Hematopoietic multipotent progenitor cell treated with erythropoietin and hydrocortisone succinate and interleukin-3 and kit ligand, for 17 days (in vitro differentiated cells): ENCODE measurements around the gene THBS1.
A peak's percentile ranks its signal among the peaks of the same experiment; 100 is the strongest.

Source experiments
- DNase-seq: peaks from one replicate; pipeline ENCODE4 v3.0.0-alpha.2; 2015; ENCODE audit warnings: low spot score

The THBS1 gene

DNA sequence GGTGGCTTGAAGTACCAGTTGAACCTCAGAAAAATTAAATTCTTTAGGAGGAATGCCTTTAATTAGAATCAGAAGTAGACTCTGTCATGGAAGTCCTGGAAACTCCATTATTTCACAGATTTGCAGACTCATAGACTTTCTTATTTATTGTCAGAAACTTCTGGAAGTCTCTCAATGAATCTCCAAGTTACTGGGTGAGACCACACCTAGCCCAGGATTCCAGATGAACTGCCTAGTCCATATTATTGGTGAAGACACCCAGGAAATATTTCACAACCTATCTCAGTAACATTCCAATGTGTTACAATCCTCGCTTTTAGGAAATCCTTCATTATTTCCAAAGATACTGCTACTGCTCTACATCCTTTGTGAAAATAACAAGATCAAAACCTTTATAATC lies 6.5 kb upstream of the THBS1 start:
- DNase-seq: no peak

DNA sequence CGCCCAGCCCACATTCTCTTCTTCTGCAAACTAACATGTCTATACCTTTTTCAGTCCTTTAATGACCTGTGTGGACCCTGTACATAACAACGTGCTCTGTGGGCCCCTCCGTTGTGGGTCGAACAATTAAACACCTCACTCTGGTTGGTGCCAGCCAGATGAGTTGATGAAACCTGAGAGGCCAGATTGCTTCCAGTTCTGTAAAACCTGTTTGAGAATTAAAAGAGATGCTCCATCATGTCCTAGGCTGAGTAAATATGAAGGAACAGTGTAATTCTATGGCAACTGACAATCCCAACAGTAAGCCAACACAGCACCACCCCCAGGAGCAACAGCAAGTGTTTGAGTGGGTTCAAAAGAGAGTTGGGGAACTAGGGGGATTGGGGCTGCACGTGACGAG lies 5.7 kb upstream of the THBS1 start:
- no peak for DNase-seq

DNA sequence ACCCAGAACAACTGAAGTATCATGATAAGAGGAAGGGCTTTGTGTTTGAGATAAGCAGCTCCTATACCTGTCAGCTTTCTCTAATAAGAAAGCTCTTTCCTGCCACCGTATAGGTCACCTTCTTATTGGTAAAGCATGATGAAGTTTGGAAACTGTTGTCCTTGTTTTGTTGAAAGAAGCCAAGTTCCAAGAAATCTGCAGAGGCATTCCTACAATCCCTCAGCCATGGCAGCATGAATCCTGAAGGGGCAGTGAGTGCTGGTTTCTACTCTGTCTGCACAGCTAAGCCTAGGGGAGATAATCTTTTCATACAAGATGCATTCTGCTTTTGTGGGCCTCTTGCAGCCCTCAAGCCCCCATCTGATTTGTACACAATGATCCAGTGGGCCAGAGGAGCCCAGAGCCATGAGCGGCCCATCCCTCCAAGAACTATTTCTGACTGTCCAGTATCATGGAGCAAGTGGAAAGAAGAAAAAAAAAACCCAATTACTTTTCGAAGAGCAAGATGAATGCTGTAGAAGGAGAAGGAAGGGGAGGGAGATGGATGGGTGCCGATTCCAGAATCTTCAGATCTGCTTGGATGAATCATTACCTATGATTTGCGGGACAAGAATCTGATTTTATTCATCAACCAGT lies 1.9 kb upstream of the THBS1 start:
- DNase-seq: no peak

DNA sequence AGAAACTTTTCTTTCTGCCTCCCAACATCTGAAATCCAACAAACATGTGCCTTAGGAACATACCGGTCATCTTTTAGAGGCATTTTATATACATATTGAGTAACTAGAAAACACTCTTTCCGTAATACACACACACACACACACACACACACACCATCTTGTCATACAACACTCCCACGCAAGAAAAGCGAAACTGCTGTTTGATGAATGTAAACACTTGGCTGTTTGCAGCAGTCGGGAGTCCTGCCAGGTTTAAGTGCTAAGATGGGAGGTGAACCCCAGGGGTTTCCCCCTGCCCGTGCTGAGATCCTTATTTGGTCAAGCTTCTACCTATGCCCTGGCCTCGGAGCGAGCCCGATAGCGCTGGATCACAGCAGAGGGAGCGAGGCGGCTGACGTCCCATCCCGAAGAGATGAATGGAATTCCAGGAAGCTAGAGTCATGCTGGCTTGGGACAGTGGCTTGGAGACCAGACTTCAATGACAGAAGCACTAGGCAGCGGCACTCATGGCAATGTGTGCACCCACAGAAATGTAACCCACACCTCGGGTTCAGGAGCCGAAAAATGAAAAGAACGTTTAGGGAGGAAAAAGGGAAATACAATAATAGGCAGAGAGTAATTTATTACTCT lies 1.3 kb upstream of the THBS1 start:
- no peak for DNase-seq

DNA sequence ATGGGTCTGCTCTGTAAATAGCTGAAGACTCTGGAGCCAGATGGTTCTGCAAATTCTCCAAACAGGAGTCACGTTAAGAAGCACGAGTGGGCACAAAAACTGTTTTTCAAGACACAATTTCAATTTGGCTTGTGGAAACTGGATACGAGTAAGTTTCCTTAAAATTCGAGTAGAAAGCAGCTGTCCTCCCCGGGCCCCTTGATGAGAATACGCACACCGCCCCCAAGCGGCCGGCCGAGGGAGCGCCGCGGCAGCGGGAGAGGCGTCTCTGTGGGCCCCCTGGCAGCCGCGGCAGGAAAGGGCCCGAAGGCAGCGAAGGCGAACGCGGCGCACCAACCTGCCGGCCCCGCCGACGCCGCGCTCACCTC lies 778 bp upstream of the THBS1 start:
- DNase-seq: peak; percentile 38

DNA sequence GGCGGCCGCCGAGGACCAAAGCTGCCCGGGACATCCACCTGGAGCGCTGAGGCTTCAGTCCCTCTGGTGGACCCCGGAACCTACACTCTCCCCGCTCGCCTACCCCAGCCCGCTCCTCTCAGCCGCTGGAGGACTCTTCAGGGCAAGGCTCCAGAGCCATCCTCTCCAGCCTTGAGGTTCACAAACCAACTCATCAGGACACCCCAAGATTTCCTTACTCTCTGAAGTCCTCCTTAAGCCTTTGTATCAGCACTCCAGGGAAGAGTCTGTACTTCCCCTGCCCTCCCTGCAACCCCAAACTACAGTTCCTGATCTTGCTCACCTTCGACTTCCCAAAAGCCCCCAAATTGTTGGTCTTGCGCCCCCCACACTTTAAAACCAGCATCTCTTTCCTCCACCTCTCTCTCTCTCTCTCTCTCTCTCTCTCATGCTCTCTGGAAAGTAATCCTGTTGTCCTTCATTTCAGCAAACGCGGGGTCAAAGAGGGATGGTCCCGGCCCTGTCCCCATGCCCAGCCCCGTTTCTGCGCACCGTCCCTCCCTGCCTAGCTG lies 438 bp downstream of the THBS1 start:
- DNase-seq: no peak

DNA sequence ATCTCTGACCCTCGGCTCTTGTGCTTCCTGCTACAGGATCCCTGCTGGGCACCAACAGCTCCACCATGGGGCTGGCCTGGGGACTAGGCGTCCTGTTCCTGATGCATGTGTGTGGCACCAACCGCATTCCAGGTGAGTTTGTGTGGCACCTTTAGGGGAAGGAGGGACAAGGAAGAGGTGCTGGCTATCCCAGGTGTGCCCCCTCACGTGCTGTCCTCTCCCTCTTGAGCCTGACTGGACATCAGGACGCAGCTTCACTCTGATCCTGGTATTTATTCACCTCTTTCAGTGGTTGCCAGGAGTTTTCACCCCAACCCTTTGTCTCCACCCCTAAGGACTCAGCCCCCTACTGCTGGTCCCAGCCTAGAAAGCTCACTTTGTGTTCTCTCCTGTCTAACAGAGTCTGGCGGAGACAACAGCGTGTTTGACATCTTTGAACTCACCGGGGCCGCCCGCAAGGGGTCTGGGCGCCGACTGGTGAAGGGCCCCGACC lies 960 bp downstream of the THBS1 start:
- no peak for DNase-seq

DNA sequence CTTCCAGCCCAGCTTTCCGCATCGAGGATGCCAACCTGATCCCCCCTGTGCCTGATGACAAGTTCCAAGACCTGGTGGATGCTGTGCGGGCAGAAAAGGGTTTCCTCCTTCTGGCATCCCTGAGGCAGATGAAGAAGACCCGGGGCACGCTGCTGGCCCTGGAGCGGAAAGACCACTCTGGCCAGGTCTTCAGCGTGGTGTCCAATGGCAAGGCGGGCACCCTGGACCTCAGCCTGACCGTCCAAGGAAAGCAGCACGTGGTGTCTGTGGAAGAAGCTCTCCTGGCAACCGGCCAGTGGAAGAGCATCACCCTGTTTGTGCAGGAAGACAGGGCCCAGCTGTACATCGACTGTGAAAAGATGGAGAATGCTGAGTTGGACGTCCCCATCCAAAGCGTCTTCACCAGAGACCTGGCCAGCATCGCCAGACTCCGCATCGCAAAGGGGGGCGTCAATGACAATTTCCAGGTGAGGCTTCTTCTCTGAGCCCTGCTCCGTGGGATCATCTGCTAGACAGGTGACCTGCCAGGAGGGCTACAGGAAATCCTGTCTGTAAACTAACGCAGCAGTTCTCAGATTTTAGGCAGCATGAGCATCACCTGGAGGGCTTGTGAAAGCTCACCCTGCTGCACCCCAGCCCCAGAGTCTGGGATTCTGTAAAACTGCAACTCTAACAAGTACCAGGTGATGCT lies 1.6 kb downstream of the THBS1 start:
- no peak for DNase-seq

DNA sequence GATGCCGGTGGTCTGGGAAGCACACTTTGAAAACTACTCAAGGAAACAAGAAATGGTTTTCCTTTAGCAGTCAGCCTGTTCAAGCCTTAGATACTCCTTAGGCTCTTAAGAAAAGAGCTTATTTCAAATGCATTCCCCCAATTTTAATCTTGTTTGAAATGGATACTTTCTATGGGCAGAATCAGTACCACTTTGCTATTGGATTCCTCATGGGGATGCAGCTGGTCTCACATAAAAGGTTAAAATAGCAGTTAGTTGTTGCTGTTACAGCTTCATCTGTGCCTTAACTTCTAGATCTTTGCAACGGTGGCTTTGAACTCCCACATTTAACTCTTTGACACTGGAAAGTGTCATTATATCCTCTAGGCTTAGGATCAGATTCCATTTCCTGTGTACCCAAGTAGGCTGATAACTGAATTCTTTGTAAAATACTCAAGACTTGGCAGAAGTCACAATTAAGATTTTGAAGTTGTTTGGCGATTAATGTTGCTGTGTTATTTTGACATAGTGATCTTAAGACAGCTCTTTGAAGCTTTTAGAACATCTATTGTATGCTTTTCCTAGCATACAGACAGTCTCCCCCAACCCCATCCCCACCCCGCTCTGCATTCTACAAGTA lies 2.2 kb downstream of the THBS1 start:
- no peak for DNase-seq

DNA sequence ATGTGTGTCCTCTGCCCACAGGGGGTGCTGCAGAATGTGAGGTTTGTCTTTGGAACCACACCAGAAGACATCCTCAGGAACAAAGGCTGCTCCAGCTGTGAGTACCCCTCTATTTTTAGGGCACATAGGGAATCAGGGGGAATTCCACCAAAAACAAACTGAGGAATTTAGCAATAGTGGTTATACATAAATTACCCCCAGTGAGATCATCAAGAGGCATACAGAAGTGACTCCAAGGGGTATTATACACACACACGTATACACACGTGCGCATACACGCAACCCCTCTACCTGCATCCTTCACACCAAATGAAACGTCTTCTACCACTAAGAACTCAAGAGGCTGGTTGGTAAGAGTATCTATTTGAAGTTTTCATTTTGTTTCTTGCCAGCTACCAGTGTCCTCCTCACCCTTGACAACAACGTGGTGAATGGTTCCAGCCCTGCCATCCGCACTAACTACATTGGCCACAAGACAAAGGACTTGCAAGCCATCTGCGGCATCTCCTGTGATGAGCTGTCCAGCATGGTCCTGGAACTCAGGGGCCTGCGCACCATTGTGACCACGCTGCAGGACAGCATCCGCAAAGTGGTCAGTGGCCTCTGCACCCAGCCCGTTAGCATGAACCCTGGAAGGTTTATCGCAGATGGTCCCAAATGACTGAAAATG lies 2.9 kb downstream of the THBS1 start:
- DNase-seq: no peak

DNA sequence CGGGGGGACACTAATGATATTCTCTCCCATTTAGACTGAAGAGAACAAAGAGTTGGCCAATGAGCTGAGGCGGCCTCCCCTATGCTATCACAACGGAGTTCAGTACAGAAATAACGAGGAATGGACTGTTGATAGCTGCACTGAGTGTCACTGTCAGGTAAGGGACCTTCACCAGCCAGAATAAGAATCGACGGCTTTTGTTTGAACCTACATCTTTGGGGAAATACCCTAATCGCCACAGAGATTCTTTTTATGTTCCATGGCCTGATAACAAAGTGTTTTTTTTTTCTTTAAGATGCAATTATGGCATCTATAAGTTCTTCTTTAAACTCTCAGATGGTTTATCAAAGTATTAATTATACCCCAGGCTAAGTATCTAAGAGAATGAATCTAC lies 3.4 kb downstream of the THBS1 start:
- DNase-seq: no peak

DNA sequence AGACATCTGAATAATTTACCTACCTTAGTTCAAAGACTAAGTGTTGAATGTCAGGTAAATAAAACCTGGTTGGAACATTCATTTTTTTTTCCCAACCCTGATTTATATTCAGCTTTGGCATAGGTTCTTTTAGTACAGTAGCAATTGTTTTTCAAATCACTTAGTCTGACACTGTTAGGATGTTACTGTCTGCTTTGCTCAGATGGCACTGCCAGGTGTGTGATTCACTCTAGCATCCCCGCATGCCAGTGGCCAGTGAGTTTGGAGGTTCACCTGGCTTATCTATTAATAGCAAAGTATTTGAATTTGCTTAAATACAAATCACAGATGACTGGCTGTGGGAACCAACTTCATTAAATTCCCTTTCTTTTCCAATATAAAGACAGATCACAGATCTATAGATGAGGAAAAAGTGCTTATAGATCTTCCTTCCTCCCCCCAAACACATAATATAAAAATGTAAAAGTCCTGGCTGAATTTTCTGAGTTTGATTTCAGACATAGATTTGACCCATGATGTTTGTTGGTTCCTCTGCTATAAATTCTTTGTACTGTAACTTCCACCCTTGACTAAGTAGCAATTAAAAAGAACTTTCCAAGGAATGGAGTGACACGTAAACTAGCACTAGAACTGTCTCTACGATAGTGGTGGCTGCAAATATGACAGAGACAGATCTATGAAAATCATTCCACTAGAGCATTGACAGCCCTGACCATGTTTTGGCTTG lies 3.9 kb downstream of the THBS1 start:
- DNase-seq: no peak

DNA sequence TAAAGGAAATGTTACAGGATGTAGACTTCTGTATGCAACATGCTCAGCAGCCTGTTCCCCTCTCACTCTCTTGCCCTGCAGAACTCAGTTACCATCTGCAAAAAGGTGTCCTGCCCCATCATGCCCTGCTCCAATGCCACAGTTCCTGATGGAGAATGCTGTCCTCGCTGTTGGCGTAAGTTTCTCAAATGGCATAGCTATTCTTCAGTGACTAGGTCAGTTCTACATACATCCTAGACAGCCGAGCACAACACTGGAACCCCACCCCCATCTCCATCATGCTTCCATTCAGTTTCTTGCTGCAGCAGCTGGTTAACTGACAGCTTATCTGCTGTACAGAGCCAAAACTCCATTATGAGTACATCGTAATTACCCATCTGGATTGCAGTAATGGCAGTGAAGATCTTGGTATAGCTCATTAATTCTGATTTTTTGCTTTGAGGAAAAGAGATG lies 4.5 kb downstream of the THBS1 start:
- no peak for DNase-seq

DNA sequence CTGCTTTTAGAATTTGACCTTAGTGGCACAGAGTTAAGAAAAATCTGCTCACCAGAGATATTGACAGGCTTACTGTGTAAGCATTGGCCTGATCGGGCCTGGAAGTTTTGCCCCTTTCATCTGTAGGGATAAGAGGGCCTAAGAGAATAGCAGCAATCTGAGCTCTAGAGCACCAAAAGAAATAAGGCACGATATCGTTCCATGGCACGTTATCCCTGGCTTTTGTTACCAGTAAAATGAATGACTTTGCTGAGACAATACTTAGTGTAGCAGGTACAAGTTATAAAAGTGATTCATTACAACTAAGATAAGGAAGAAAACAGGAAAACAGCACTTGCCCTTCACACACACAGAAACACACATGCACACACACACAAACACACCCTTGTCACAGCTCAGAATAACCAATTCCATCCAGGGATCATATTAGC lies 5.0 kb downstream of the THBS1 start:
- no peak for DNase-seq

DNA sequence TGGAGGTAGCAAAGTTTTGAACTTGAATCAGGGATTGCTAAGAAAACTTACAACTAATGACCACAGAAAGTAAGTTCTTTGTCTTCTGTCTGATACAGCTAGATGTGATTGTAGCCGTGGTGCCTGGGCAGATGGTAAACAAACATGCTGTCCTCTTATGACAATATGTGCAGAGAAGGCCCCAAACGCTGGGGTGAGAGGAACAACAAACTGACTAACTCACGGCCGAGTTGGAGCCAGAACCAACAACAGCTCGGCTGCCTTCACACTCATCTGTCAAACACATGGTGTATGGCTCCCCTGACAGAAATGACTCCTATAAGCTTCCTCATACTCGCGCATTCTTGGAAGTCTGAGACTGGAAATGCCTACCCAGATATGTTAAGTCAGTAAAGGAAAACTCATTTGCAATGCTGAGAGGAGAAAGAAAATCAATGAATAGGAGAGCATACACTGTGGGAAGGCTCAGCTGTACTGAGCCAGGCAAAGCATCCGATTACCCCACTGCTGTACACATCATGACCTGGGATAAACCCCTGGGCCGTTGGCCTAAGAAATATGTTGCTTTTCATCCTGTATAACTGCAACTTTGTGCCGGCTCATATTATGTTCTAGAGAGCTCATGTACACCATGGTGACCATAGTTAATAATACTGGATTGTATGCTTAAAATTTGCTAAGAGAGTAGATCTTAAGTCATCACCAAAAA lies 5.7 kb downstream of the THBS1 start:
- DNase-seq: no peak

DNA sequence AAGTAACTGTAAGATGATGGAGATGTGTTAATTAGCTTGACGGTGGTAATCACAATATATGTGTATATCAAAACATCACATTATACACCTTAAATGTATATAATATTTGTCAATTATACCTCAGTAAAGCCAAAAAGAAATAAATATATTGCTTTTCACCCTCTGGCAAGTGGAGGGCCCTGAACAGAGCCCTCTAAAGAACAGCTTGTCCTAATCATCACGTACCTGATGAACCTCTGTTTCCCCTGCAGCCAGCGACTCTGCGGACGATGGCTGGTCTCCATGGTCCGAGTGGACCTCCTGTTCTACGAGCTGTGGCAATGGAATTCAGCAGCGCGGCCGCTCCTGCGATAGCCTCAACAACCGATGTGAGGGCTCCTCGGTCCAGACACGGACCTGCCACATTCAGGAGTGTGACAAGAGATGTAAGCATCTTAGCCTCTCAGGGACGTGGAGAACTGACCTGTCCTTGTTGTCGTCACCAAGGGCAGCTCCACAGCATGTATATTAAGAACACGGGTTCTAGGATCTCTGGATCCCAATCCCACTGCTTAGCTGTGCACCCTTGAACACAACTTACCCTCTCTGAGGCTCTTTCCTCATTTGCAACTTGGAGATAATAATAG lies 6.3 kb downstream of the THBS1 start:
- DNase-seq: no peak

DNA sequence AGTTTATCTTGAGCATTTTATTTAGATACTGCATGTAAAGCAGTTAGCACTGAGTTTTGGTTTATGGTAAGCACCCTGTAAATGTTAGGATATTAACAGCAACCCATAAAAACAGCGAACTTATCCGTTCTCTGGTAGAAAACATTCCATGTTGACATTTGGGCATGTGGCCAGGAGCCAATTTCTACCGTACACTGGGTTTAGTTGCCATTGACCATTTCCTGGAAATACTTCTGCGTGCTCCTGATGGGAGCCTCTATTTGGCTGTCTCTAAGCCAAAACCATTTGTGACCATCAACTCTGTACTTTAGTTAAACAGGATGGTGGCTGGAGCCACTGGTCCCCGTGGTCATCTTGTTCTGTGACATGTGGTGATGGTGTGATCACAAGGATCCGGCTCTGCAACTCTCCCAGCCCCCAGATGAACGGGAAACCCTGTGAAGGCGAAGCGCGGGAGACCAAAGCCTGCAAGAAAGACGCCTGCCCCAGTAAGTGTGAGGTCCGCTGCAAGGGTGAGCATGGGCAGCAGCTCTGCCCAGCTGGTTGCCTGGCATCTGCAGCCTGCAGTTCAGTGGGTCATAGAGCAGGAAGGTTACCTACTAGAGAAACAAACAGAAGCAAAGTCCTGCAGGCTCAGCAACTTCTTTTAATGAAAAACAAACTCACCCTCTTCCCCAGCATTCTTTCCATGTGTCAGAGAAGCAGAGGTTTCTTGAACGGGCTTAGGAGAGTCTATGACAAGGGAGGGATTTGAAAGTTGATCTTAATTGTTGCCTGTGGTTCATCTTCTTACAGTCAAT lies 7.1 kb downstream of the THBS1 start:
- no peak for DNase-seq

DNA sequence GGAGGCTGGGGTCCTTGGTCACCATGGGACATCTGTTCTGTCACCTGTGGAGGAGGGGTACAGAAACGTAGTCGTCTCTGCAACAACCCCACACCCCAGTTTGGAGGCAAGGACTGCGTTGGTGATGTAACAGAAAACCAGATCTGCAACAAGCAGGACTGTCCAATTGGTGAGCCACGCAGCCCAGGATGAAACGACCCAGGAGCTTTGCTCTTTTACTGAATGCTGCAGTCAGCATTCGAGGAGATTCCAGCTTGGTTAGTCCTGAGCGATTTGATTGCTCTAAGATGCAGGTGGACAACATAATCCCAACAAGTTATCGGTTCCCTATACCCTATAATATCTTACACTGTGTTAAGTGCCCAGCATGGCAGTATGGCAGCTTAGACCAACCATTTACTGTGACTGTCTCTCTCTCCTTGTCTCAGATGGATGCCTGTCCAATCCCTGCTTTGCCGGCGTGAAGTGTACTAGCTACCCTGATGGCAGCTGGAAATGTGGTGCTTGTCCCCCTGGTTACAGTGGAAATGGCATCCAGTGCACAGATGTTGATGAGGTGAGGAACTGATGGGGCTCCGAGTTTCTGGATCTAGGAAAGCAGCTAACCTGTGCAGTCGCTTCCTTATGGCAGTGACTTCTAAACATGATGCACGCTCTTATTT lies 7.8 kb downstream of the THBS1 start:
- DNase-seq: no peak
